ENCODE measurements around the gene USP10. TPM values are rescaled to one million over a fixed set of nuclear protein-coding genes. Genes with fewer than 3 reads are reported as not detected.

USP10 gene
- total RNA-seq, 1 donor from 2014 or later = 33.7 TPM

DNA sequence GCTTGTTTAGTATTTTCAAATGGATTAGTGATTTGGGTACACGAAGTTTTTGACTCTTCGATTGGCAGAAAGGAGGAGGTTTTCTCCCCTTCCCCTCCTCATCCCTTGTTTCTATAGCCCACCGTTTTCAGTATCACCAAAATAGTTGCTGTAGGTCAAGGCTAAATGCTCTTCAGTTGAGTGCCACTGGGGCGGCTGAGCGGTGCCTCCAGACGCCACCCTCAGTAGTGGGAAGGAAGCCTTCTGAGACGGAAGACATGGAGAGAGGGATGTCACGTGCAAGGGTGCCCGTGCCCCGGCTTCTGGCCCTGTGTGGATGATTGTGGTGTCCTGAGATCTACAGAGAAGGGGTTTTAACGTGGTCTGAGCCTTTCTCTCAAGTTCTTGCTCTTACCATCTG lies 80.3 kb downstream of the USP10 start:
- Histone ChIP-seq H3K27me3 (ENCODE audit: control insufficient read depth, insufficient read depth, low read length) (no peaks in the 10 kb centered on the region), H3K36me3 (ENCODE audit: control insufficient read depth, insufficient read depth, low read length) (peaks cover 23% of the 10 kb centered on the region), H3K4me3 (ENCODE audit: low read depth, low read length) (no peak overlapping the region)
- FAIRE-seq = no peak
- DNase-seq (ENCODE audit: low read depth) = no peak
- TF ChIP-seq CTCF (IDR thresholded peaks at IDR 0.05; ENCODE audit: insufficient read depth, low read length, severe bottlenecking) = no peak

DNA sequence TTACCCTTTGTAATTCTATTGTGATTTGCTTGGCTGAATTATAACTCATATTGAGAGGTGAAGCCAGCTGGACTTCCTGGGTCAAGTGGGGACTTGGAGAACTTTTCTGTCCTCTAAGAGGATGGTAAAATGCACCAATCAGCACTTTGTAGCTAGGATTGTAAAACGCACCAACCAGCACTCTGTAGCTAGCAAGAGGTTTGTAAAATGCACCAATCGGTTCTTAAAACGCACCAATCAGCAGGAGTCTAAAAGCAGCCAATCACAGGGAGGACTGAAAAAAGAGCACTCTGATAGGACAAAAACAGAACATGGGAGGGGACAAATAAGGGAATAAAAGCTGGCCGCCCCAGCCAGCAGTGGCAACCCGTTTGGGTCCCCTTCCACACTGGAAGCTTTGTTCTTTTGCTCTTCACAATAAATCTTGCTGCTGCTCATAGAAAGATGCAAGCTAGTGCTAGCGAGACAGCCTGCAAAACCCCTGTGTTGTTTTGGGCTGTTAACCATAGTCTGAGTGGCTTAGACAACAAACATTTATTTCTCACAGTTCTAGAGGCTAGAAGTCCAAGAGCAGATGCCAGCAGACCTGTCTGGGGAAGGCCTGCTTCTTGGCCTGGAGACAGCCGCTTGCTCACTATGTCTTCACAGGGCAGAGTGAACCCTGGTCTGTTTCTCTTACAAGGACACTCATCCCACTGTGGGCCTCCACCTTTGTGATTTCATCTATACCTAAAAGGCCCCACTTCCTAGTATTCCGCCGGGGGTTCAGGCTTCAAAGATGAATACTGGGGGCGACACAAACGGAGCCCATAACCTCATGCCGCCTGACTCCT lies 81.0 kb downstream of the USP10 start:
- no peak for DNase-seq (ENCODE audit: low read depth)

DNA sequence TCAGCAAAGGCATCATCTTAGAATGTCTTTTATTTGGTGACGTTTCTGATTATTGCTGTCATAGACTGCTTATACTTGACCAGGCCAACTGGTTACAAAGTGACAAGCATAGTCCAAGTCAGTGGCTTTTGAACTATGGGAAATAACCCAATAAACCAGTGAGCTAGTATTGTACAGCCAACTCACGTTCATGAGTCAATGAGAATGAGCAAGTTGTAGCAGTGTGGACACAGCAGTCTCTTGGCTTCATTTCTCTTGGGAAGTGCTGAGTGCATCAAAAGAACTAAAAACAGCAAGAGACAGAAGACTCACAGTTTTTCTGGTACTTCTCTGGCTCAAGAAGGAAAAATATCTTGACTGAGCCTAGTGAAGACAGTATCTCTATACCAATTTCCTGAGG lies 83.0 kb downstream of the USP10 start:
- TF ChIP-seq CTCF (IDR thresholded peaks at IDR 0.05; ENCODE audit: insufficient read depth, low read length, severe bottlenecking) = no peak
- Histone ChIP-seq H3K4me3 (ENCODE audit: low read depth, low read length) (no peak overlapping the region), H3K27me3 (ENCODE audit: control insufficient read depth, insufficient read depth, low read length) (no peaks in the 10 kb centered on the region), H3K36me3 (ENCODE audit: control insufficient read depth, insufficient read depth, low read length) (peaks cover 5% of the 10 kb centered on the region)
- peak; percentile 13 for DNase-seq (ENCODE audit: low read depth)
- FAIRE-seq = no peak

More for the DNA sequence above, 81.0 kb downstream of the USP10 start:
- H3K27me3 ChIP-seq (ENCODE audit: control insufficient read depth, insufficient read depth, low read length) = no peaks in the 10 kb centered on the region
- no peak for FAIRE-seq
- H3K4me3 ChIP-seq (ENCODE audit: low read depth, low read length) = no peak overlapping the region
- no peak for TF ChIP-seq CTCF (IDR thresholded peaks at IDR 0.05; ENCODE audit: insufficient read depth, low read length, severe bottlenecking)
- peaks cover 17% of the 10 kb centered on the region for H3K36me3 ChIP-seq (ENCODE audit: control insufficient read depth, insufficient read depth, low read length)

DNA sequence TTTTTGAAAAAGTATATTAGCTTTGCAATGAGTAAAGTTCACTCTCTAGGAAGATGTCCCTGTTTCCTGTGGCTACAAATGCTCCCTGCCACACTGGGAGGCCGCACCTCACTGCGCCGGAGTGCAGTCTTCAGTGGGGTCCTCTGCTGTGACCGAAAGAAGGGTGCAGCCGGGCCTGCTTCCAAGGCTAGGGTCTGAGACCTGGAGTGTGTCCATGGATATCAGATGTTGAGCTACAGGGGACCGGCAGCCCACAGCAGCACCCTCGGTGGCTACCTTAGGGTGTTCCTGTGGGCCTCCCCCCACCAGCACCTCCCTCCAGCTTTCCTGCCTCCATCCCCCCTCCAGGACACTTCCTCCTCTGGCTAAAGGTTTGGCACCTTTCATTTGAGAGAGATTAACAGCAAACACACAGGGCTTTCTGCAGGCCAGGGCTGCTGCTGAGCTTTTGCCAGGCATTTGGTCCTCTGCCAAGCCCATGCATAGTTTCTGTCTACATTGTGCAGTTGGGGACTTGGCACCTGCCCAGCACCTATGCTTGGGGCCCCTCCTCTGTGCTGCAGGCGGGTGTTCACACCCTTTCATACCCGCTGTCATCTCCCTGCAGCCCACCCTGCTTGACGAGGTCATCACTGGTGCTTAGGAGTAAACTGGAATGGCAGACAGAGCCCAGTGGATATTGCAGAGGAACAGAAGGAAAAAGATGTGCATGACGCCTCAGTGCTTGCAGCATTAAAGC lies 86.2 kb downstream of the USP10 start:
- no peaks in the 10 kb centered on the region for H3K36me3 ChIP-seq (ENCODE audit: control insufficient read depth, insufficient read depth, low read length)
- no peaks in the 10 kb centered on the region for H3K27me3 ChIP-seq (ENCODE audit: control insufficient read depth, insufficient read depth, low read length)
- TF ChIP-seq CTCF (IDR thresholded peaks at IDR 0.05; ENCODE audit: insufficient read depth, low read length, severe bottlenecking) = no peak
- FAIRE-seq = no peak
- peak; percentile 23 for DNase-seq (ENCODE audit: low read depth)
- H3K4me3 ChIP-seq (ENCODE audit: low read depth, low read length) = no peak overlapping the region

GRCh38 chr16:84786605-84787262 lies 86.9 kb downstream of the USP10 start:
- no peaks in the 10 kb centered on the region for H3K36me3 ChIP-seq (ENCODE audit: control insufficient read depth, insufficient read depth, low read length)
- TF ChIP-seq CTCF (IDR thresholded peaks at IDR 0.05; ENCODE audit: insufficient read depth, low read length, severe bottlenecking) = no peak
- no peak overlapping the region for H3K4me3 ChIP-seq (ENCODE audit: low read depth, low read length)
- DNase-seq (ENCODE audit: low read depth) = no peak
- FAIRE-seq = no peak
- H3K27me3 ChIP-seq (ENCODE audit: control insufficient read depth, insufficient read depth, low read length) = no peaks in the 10 kb centered on the region

Measured in bronchial epithelial cell (primary cell).